Ovary (tissue), 9 donors: Measurements from ENCODE around the gene OR13C5. TPM values are rescaled to one million over a fixed set of nuclear protein-coding genes. Genes with fewer than 3 reads are reported as not detected.

Experiments
- DNase-seq, 5 donors: peaks; one replicate each; pipeline ENCODE4 v3.0.0-alpha.2; 2019 to 2020
- H3K27ac ChIP-seq, 2 donors: fragments of 200-600 bp; one replicate each; pipeline versions ENCODE4 v1.5.1 to v1.8.0; 2019 to 2022
- H3K27me3 ChIP-seq: fragments of 200-600 bp; one replicate; pipeline ENCODE4 v1.8.0; 2022
- H3K36me3 ChIP-seq: fragments of 200-600 bp; sonication (generic); one replicate; pipeline ENCODE4 v1.5.1; 2019
- H3K4me1 ChIP-seq: one replicate; pipeline ENCODE4 v1.8.1; 2013; ENCODE audit warnings: mild to moderate bottlenecking, moderate library complexity; ENCODE audit not compliant: insufficient read depth
- H3K4me3 ChIP-seq: fragments of 200-600 bp; sonication (generic); one replicate; pipeline ENCODE4 v1.5.1; 2017
- H3K9me3 ChIP-seq, 2 donors: fragments of 200-600 bp in 1 of 2; sonication (generic) in 1 of 2; one replicate each; pipeline versions ENCODE4 v1.5.1 to v1.8.1; 2013 to 2019; ENCODE audit warnings: mild to moderate bottlenecking in 1 of 2, moderate library complexity in 1 of 2
- EP300 ChIP-seq: sonication (generic); formaldehyde crosslinking; IDR thresholded peaks from one replicate; pipeline ENCODE4 v1.6.1; 2017; ENCODE audit warnings: antibody characterized with exemption
- POLR2A ChIP-seq: fragments of 450-650 bp; IDR thresholded peaks from one replicate; pipeline ENCODE4 v1.6.1; 2017; ENCODE audit warnings: antibody characterized with exemption, mild to moderate bottlenecking, moderate library complexity
- WGBS, 3 donors: extraction: QIAGEN DNeasy Blood & Tissue Kit in 1 of 3; methylation state at CpG; one replicate each; pipeline versions ENCODE4 v1.1.5 to v1.1.7; 2013 to 2017; 5-methylcytosine and 5-hydroxymethylcytosine counted together
- intact Hi-C, 4 donors: fragments of 100-400 bp; cut with DNase I; formaldehyde crosslinking; loops; one replicate each; pipeline versions ENCODE4 v1.11.0 to v1.15.1; 2022 to 2023
- polyA plus RNA-seq, 2 donors: library from polyadenylated mRNA; stranded (reverse); fragments of 200-250 nt in 1 of 2; fragments of 350-450 nt in 1 of 2; fragmentation: Illumina TruSeq in 1 of 2; extraction: RNeasy Lipid Tissue Mini Kit (QIAGEN cat#74804) in 1 of 2; gene quantifications; one replicate each; pipeline ENCODE4 v1.2.3, GENCODE V29; 2013 to 2014
- total RNA-seq, 7 donors: library from RNA; depleted of rRNA in 2 of 7; stranded (reverse); fragments of >200 nt in 2 of 7; fragmentation: NEBNext Ultra II Directional in 3 of 7; extraction: Animal tissue kit (Norgen Biotek cat#: 25700) in 3 of 7; gene quantifications; one replicate each; pipeline versions ENCODE4 v1.1.0 to v1.2.4, GENCODE V29; 2016 to 2023
- TF ChIP-seq, protein P1 (sequence below), 3 donors: fragments of 450-650 bp in 2 of 3; fragments of 200-600 bp in 1 of 3; IDR thresholded peaks; one replicate each; pipeline versions ENCODE4 v1.5.1 to v1.8.0; 2016 to 2022; ENCODE audit warnings: antibody characterized with exemption in 3 of 3, mild to moderate bottlenecking in 1 of 3
- donor health status: DM: no; HTN: no; CAD: no; lungs with moderate emphysema.
- donor health status: DM: no; HTN: no; CAD: no.
- donor health status: Bipolar disorder and iron deficiency.
- donor health status: DM: yes; HTN: yes; CAD: no.
- donor health status: DM: no; HTN: no; CAD: no.
- donor health status: DM: yes; HTN: yes; CAD: no.

Gene OR13C5
- total and polyA plus RNA-seq, 9 donors = not detected

DNA sequence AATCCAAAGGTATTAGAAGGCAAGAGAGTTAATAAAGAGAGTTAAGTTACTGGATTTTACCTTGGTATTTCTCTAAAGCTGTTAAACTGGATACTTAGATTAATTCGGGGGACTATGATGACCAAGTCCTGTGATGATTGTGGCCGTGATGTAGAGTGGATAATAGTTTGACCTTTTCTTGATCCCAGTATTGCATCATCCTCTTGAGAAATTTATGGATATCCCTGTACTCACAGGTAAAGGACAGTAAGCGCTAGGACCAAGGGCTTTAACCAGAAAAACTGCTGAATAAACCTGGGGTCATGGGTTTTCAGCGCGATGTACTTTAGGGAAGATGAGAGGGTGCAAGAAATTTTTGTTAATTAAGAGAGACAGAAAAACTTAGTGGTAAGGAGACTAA, 21.9 kb downstream of the OR13C5 start:
- DNase-seq = no peak
- 79 to 82% (median 80%) methylated on average over 5 of the region's 5 CpGs for WGBS, 3 donors
- H3K4me1 ChIP-seq = no peaks in the 10 kb centered on the region
- no peaks in the 10 kb centered on the region for H3K27me3 ChIP-seq
- H3K9me3 ChIP-seq = no peaks in the 10 kb centered on the region
- H3K27ac ChIP-seq = no peak overlapping the region
- TF ChIP-seq, protein P1, sequence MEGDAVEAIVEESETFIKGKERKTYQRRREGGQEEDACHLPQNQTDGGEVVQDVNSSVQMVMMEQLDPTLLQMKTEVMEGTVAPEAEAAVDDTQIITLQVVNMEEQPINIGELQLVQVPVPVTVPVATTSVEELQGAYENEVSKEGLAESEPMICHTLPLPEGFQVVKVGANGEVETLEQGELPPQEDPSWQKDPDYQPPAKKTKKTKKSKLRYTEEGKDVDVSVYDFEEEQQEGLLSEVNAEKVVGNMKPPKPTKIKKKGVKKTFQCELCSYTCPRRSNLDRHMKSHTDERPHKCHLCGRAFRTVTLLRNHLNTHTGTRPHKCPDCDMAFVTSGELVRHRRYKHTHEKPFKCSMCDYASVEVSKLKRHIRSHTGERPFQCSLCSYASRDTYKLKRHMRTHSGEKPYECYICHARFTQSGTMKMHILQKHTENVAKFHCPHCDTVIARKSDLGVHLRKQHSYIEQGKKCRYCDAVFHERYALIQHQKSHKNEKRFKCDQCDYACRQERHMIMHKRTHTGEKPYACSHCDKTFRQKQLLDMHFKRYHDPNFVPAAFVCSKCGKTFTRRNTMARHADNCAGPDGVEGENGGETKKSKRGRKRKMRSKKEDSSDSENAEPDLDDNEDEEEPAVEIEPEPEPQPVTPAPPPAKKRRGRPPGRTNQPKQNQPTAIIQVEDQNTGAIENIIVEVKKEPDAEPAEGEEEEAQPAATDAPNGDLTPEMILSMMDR (IDR thresholded peaks at IDR 0.05) = no peak
- TF ChIP-seq EP300 = no peak
- no peak for TF ChIP-seq POLR2A
- H3K4me3 ChIP-seq = no peak overlapping the region
- intact Hi-C loops = no loop called here
- no peaks in the 10 kb centered on the region for H3K36me3 ChIP-seq

DNA sequence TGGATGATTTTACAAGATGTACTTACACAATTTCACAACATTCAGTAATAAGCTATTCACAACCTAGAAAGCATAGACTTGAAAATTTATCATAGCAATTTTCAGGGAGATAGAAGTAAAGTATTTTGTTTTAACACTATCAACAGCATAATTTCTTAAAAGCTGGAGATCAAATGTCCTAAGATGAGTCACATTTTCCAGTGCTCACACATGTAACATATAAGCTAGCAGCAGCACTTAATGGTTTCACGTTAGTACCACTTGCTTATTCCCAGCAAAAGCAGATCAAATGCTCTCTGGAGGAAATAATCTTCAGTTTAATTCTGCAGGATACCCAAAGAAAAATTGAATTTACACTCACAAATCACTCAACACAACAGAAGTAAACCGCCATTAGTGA, 23.8 kb downstream of the OR13C5 start:
- no peaks in the 10 kb centered on the region for H3K27me3 ChIP-seq
- H3K9me3 ChIP-seq = no peaks in the 10 kb centered on the region
- TF ChIP-seq, protein P1 (IDR thresholded peaks at IDR 0.05) = no peak
- no peak for TF ChIP-seq EP300
- no peak for TF ChIP-seq POLR2A
- H3K4me3 ChIP-seq = no peak overlapping the region
- WGBS, 3 donors = 59 to 76% (median 62%) methylated on average over 2 of the region's 2 CpGs
- no peak for DNase-seq
- intact Hi-C loops = no loop called here
- H3K4me1 ChIP-seq = no peaks in the 10 kb centered on the region
- no peak overlapping the region for H3K27ac ChIP-seq
- H3K36me3 ChIP-seq = no peaks in the 10 kb centered on the region

DNA sequence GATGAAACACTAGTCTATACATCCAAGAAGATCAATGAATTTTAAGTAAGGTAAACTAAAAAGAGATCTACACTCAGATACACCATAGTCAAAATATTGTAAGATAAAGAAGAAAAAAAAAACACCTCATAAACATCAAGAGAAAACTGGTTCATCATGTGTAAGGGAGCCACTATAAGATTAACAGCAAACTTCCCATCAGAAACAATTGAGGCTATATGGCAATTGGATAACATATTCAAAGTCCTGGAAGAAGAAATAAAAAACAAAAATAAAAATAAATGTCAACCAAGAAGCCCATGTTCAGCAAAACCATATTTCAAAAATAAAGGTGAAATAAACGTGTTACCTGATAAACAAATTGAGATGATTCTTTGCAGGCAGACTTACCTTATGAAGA, 26.6 kb downstream of the OR13C5 start:
- intact Hi-C loops = no loop called here
- H3K27ac ChIP-seq = no peak overlapping the region
- 53 to 65% (median 63%) methylated on average over 1 of the region's 1 CpG for WGBS, 3 donors
- no peaks in the 10 kb centered on the region for H3K4me1 ChIP-seq
- no peaks in the 10 kb centered on the region for H3K27me3 ChIP-seq
- H3K36me3 ChIP-seq = no peaks in the 10 kb centered on the region
- no peaks in the 10 kb centered on the region for H3K9me3 ChIP-seq
- no peak for DNase-seq
- TF ChIP-seq, protein P1 (IDR thresholded peaks at IDR 0.05) = no peak
- TF ChIP-seq POLR2A (no peak), EP300 (no peak)
- no peak overlapping the region for H3K4me3 ChIP-seq

- intact Hi-C loops = no loop called here
- Histone ChIP-seq H3K4me1 (no peaks in the 10 kb centered on the region), H3K4me3 (no peak within 1 kb of the TSS), H3K9me3 (no peaks in the 10 kb centered on the region), H3K36me3 (no peaks in the 10 kb centered on the region), H3K27me3 (no peaks in the 10 kb centered on the region), H3K27ac (no peak within 1 kb of the TSS)
- WGBS, 3 donors = 89 to 93% (median 90%) methylated on average over 4 of the region's 4 CpGs
- TF ChIP-seq, protein P1 (IDR thresholded peaks at IDR 0.05) = no peak
- TF ChIP-seq EP300 (no peak), POLR2A (no peak)
- DNase-seq = no peak
Measured at GRCh38 chr9:104568868-104569267, 30.3 kb downstream of the OR13C5 start, which contains the start of gene OR13C8. OR13C8 (plus strand) TSS chr9:104569168; CDS start chr9:104569168, 0 bp downstream.

DNA sequence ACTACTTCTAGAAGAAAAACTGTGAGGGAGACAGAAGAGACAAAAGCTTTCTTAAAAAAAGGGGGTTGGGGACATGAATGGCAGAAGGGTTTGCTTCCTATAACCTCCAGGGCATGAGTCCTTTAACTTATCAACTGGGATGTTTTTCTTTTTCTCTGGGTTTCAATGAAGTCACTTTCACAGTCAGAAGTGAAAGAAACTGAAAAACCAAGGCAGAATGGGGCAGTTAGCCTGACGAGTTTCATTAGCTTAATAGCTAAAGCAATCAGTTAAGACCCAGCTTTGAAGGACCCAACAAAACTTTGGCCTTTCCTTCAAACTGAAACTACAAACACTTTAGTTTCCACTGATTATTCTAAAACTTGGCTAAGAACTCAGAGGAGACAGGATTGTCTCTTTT, 34.9 kb downstream of the OR13C5 start:
- 30 to 43% (median 41%) methylated on average over 1 of the region's 1 CpG for WGBS, 3 donors
- intact Hi-C loops = no loop called here

More for the DNA sequence above, 34.9 kb downstream of the OR13C5 start:
- H3K27ac ChIP-seq = no peak overlapping the region
- H3K9me3 ChIP-seq = no peaks in the 10 kb centered on the region
- TF ChIP-seq, protein P1 (IDR thresholded peaks at IDR 0.05) = no peak
- no peak for TF ChIP-seq EP300
- no peak for TF ChIP-seq POLR2A
- no peaks in the 10 kb centered on the region for H3K4me1 ChIP-seq
- no peak overlapping the region for H3K4me3 ChIP-seq
- H3K36me3 ChIP-seq = no peaks in the 10 kb centered on the region
- DNase-seq = no peak
- no peaks in the 10 kb centered on the region for H3K27me3 ChIP-seq
